Upper lobe of right lung (tissue), 1 donor: ENCODE results near the gene SCN11A. TPM values are rescaled to one million over a fixed set of nuclear protein-coding genes. Genes with fewer than 3 reads are reported as not detected.
A peak's percentile ranks its signal among the peaks of the same experiment; 100 is the strongest.
"Not testable (repeated sequence)": the region's sequence is repeated elsewhere in the genome, so short reads cannot be mapped to it uniquely, and the experiment has no call there.

Experiments
- ATAC-seq: fragments of 200-7000 bp; cut with Tn5 transposase; one replicate; pipeline ENCODE4 v1.9.1; 2020; ENCODE audit warnings: mild to moderate bottlenecking, moderate library complexity
- DNase-seq: peaks from one replicate; pipeline ENCODE4 v3.0.0-alpha.2; 2020
- H3K27ac ChIP-seq: fragments of 200-600 bp; one replicate; pipeline ENCODE4 v1.8.0; 2022
- H3K27me3 ChIP-seq: fragments of 200-600 bp; one replicate; pipeline ENCODE4 v1.8.0; 2022; ENCODE audit warnings: mild to moderate bottlenecking
- H3K36me3 ChIP-seq: fragments of 200-600 bp; one replicate; pipeline ENCODE4 v1.8.0; 2022
- H3K4me1 ChIP-seq: fragments of 200-600 bp; one replicate; pipeline ENCODE4 v1.8.0; 2022
- H3K4me3 ChIP-seq: fragments of 200-600 bp; one replicate; pipeline ENCODE4 v1.8.0; 2022; ENCODE audit warnings: mild to moderate bottlenecking
- H3K9me3 ChIP-seq: fragments of 200-600 bp; one replicate; pipeline ENCODE4 v1.8.0; 2022
- CTCF ChIP-seq: fragments of 200-600 bp; IDR thresholded peaks from one replicate; pipeline ENCODE4 v1.8.0; 2022; ENCODE audit warnings: antibody characterized with exemption
- intact Hi-C: fragments of 100-400 bp; cut with DNase I; formaldehyde crosslinking; loops from one replicate; pipeline ENCODE4 v1.11.0; 2022
- total RNA-seq: library from RNA; stranded (reverse); fragmentation: NEBNext Ultra II Directional; extraction: Animal tissue kit (Norgen Biotek cat#: 25700); gene quantifications from one replicate; pipeline ENCODE4 v1.2.1, GENCODE V29; 2021
- donor health status: DM: no; HTN: yes; CAD: no; lungs with severe emphysema.

SCN11A gene
- total RNA-seq, 1 donor from 2014 or later = 0.14 TPM

DNA sequence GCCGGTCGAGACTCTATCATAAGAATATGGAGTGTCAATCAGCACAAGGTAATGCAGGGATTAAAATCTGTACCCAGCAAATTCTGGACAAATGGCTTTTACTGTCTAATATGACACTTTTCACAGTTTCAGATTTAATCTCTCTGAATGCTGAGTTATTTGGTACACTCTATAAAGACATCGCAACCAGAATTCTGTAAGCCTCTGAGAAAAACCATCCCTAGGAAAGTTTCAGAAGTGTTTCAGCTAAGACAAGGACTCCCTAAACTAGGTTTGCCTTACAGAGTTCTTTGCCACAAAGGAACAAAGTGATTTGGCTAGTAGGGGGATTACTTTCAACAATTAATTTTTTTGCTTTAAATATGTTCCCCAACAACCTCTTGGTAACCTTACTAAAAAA is 11.4 kb upstream of the SCN11A start:
- Histone ChIP-seq H3K4me3 (no peak overlapping the region), H3K9me3 (no peaks in the 10 kb centered on the region), H3K4me1 (no peaks in the 10 kb centered on the region), H3K27me3 (no peaks in the 10 kb centered on the region), H3K36me3 (peaks cover 26% of the 10 kb centered on the region), H3K27ac (no peak overlapping the region)
- ATAC-seq (no peak), DNase-seq (no peak)
- intact Hi-C loops = no loop called here
- no peak for TF ChIP-seq CTCF

DNA sequence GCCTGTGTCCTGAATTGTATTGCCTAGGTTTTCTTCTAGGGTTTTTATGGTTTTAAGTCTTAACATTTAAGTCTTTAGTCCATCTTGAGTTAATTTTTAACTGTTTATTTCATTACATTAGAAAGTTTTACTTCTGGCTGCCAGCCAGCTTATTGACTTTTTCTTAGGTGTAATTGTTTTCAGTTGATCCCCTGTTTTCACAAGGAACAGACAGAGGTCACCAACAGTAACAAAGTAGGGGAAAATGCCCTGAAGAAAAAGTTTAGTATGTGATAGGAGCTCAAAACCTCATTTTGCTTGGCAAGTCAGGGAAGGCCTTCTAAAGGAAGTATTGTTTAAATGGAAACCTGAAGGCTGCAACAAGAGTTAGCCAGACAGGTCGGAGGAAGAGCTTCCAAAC is 10.4 kb upstream of the SCN11A start:
- TF ChIP-seq CTCF = no peak
- Histone ChIP-seq H3K9me3 (no peaks in the 10 kb centered on the region), H3K36me3 (peaks cover 17% of the 10 kb centered on the region), H3K4me3 (no peak overlapping the region), H3K27ac (no peak overlapping the region), H3K4me1 (no peaks in the 10 kb centered on the region), H3K27me3 (no peaks in the 10 kb centered on the region)
- ATAC-seq (no peak), DNase-seq (no peak)
- intact Hi-C loops = no loop called here

DNA sequence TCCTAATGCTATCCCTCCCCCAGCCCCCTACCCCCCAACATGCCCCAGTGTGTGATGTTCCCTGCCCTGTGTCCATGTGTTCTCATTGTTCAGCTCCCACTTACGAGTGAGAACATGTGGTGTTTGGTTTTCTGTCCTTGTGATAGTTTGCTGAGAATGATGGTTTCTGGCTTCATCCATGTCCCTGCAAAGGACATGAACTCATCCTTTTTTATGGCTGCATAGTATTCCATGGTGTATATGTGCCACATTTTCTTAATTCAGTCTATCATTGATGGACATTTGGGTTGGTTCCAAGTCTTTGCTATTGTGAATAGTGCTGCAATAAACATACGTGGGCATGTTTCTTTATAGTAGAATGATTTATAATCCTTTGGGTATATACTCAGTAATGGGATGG is 9.5 kb upstream of the SCN11A start:
- H3K27me3 ChIP-seq, intact Hi-C loops: not testable (repeated sequence)

GRCh38 chr3:39056151-39056550 is 4.4 kb upstream of the SCN11A start:
- DNase-seq = no peak
- Histone ChIP-seq H3K4me1 (peaks cover 14% of the 10 kb centered on the region), H3K27ac (no peak overlapping the region), H3K9me3 (no peaks in the 10 kb centered on the region), H3K36me3 (no peaks in the 10 kb centered on the region), H3K4me3 (no peak overlapping the region), H3K27me3 (no peaks in the 10 kb centered on the region)
- intact Hi-C loops = no loop called here
- TF ChIP-seq CTCF = no peak
- ATAC-seq = no peak

More for the DNA sequence above, 9.5 kb upstream of the SCN11A start:
- H3K9me3 ChIP-seq, H3K27ac ChIP-seq, ATAC-seq, DNase-seq, H3K36me3 ChIP-seq, H3K4me1 ChIP-seq, H3K4me3 ChIP-seq: not testable (repeated sequence)

DNA sequence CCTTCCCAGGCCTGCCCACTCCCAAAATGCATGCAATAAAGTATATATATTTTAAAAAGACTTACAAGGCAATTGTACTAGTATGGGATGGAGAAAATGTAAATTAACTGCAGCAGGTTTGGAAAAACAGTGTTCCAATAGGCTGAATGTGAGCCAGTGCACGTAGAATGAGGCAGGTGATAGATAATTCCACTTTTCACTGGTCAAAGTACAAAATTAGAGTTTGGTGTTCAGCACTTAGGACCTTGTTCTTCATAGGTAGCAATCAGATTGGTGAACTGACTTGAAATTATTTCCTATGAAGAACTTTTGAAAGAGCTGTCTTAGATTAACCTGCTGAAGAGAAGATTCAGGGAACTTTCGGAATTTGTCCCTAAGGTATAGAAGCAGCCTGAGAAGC is 2.0 kb upstream of the SCN11A start:
- no peak for TF ChIP-seq CTCF
- Histone ChIP-seq H3K36me3 (no peaks in the 10 kb centered on the region), H3K9me3 (no peaks in the 10 kb centered on the region), H3K27ac (no peak overlapping the region), H3K27me3 (no peaks in the 10 kb centered on the region), H3K4me1 (peaks cover 14% of the 10 kb centered on the region), H3K4me3 (no peak overlapping the region)
- intact Hi-C loops = no loop called here
- ATAC-seq (no peak), DNase-seq (no peak)

GRCh38 chr3:39052583-39052982 is 839 bp upstream of the SCN11A start:
- Histone ChIP-seq H3K27ac (peak overlapping the region; percentile 95), H3K4me1 (peaks cover 14% of the 10 kb centered on the region), H3K27me3 (no peaks in the 10 kb centered on the region), H3K36me3 (no peaks in the 10 kb centered on the region), H3K9me3 (no peaks in the 10 kb centered on the region), H3K4me3 (peak overlapping the region; percentile 94)
- DNase-seq (no peak), ATAC-seq (no peak)
- TF ChIP-seq CTCF = no peak
- intact Hi-C loops = no loop called here
